ENCODE data around the gene SPINK7. TPM values are rescaled to one million over a fixed set of nuclear protein-coding genes. Genes with fewer than 3 reads are reported as not detected.
A peak's percentile ranks its signal among the peaks of the same experiment; 100 is the strongest.

SPINK7 gene
- total RNA-seq, 1 donor from 2014 or later, result 13.7 TPM

DNA sequence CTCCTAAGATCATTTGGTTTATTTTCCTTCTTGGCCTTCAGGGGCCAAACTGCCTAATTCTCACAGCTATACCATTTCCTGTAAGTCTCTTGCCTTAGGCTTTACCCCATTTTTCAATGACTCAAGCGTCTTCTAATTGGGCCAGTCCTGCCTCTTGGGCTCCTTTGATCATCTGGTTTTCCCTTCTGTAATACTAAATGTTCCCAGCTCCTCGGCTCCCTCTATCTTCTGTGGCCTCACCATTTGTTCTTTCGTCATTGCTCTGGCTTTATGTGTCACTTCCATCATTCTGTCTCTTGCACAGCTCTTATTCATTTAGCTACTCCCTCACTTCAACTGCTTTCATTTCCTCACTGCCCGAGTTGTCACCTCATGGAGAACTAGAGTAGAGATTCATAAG is 14.5 kb upstream of the SPINK7 start:
- TF ChIP-seq CTCF (IDR thresholded peaks at IDR 0.05; ENCODE audit: insufficient read depth, low read length, severe bottlenecking), result no peak
- no peak for FAIRE-seq

GRCh38 chr5:148306446-148306845 is 5.8 kb upstream of the SPINK7 start:
- no peaks in the 10 kb centered on the region for H3K27me3 ChIP-seq (ENCODE audit: control insufficient read depth, insufficient read depth, low read length)
- FAIRE-seq, result no peak
- H3K4me3 ChIP-seq (ENCODE audit: low read depth, low read length), result no peak overlapping the region
- DNase-seq (ENCODE audit: low read depth), result no peak
- H3K36me3 ChIP-seq (ENCODE audit: control insufficient read depth, insufficient read depth, low read length), result no peaks in the 10 kb centered on the region
- TF ChIP-seq CTCF (IDR thresholded peaks at IDR 0.05; ENCODE audit: insufficient read depth, low read length, severe bottlenecking), result peak; percentile 3

More for the DNA sequence above, 14.5 kb upstream of the SPINK7 start:
- peak; percentile 17 for DNase-seq (ENCODE audit: low read depth)
- no peak overlapping the region for H3K4me3 ChIP-seq (ENCODE audit: low read depth, low read length)
- no peaks in the 10 kb centered on the region for H3K27me3 ChIP-seq (ENCODE audit: control insufficient read depth, insufficient read depth, low read length)
- H3K36me3 ChIP-seq (ENCODE audit: control insufficient read depth, insufficient read depth, low read length), result no peaks in the 10 kb centered on the region

- no peaks in the 10 kb centered on the region for H3K36me3 ChIP-seq (ENCODE audit: control insufficient read depth, insufficient read depth, low read length)
- no peak for TF ChIP-seq CTCF (IDR thresholded peaks at IDR 0.05; ENCODE audit: insufficient read depth, low read length, severe bottlenecking)
- no peak for FAIRE-seq
- no peaks in the 10 kb centered on the region for H3K27me3 ChIP-seq (ENCODE audit: control insufficient read depth, insufficient read depth, low read length)
- DNase-seq (ENCODE audit: low read depth), result no peak
- no peak overlapping the region for H3K4me3 ChIP-seq (ENCODE audit: low read depth, low read length)
These were observed 3.2 kb upstream of the SPINK7 start for GRCh38 chr5:148309019-148309418.

- no peaks in the 10 kb centered on the region for H3K36me3 ChIP-seq (ENCODE audit: control insufficient read depth, insufficient read depth, low read length)
- FAIRE-seq (no peak), DNase-seq (ENCODE audit: low read depth) (no peak)
- no peaks in the 10 kb centered on the region for H3K27me3 ChIP-seq (ENCODE audit: control insufficient read depth, insufficient read depth, low read length)
- no peak overlapping the region for H3K4me3 ChIP-seq (ENCODE audit: low read depth, low read length)
- TF ChIP-seq CTCF (IDR thresholded peaks at IDR 0.05; ENCODE audit: insufficient read depth, low read length, severe bottlenecking), result no peak
These were observed 2.5 kb upstream of the SPINK7 start for GRCh38 chr5:148309746-148310145.

DNA sequence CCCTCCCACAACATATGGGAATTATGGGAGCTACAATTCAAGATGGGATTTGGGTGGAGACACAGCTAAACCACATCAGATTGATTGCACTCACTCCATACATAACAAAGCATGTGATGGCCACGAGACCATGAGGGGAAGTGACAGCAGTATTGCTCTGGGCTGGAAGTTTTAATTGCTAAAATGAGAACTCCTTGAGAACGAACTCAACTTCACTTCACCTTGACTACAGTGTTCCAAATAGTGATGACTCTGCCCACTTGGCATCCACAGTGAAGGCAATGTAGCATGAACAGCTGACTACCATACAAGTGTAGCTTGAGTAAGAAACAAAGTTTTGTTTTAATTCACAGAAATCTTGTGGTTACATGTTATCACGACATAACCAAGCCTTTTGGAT is 739 bp upstream of the SPINK7 start:
- Histone ChIP-seq H3K4me3 (ENCODE audit: low read depth, low read length) (no peak overlapping the region), H3K27me3 (ENCODE audit: control insufficient read depth, insufficient read depth, low read length) (no peaks in the 10 kb centered on the region), H3K36me3 (ENCODE audit: control insufficient read depth, insufficient read depth, low read length) (no peaks in the 10 kb centered on the region)
- no peak for TF ChIP-seq CTCF (IDR thresholded peaks at IDR 0.05; ENCODE audit: insufficient read depth, low read length, severe bottlenecking)
- DNase-seq (ENCODE audit: low read depth), result no peak
- peak; percentile 70 for FAIRE-seq

- peak; percentile 32 for TF ChIP-seq CTCF (IDR thresholded peaks at IDR 0.05; ENCODE audit: insufficient read depth, low read length, severe bottlenecking)
- FAIRE-seq (peak; percentile 36), DNase-seq (ENCODE audit: low read depth) (peak; percentile 69)
- no peaks in the 10 kb centered on the region for H3K27me3 ChIP-seq (ENCODE audit: control insufficient read depth, insufficient read depth, low read length)
- no peak overlapping the region for H3K4me3 ChIP-seq (ENCODE audit: low read depth, low read length)
- no peaks in the 10 kb centered on the region for H3K36me3 ChIP-seq (ENCODE audit: control insufficient read depth, insufficient read depth, low read length)
These were observed 2.0 kb downstream of the SPINK7 start for GRCh38 chr5:148314187-148314586.
